ENCODE data around the gene LSM3.
A peak's percentile ranks its signal among the peaks of the same experiment; 100 is the strongest.

LSM3 gene

DNA sequence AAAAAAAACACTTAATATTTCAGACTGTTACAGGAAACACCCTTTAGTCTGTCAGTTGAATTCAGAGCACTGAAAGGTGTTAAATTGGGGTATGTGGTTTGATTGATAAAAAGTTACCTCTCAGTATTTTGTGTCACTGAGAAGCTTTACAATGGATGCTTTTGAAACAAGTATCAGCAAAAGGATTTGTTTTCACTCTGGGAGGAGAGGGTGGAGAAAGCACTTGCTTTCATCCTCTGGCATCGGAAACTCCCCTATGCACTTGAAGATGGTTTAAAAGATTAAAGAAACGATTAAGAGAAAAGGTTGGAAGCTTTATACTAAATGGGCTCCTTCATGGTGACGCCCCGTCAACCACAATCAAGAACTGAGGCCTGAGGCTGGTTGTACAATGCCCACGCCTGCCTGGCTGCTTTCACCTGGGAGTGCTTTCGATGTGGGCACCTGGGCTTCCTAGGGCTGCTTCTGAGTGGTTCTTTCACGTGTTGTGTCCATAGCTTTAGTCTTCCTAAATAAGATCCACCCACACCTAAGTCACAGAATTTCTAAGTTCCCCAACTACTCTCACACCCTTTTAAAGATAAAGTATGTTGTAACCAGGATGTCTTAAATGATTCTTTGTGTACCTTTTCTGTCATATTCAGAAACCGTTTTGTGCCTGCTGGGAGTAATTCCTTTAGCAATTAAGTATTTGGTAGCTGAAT, 35.9 kb upstream of the LSM3 start:
- no peak for DNase-seq (ENCODE audit: extremely low read depth in 1 of 2, low read depth in 1 of 2)

GRCh38 chr3:14143271-14144225, 35.1 kb upstream of the LSM3 start:
- DNase-seq (ENCODE audit: extremely low read depth in 1 of 2, low read depth in 1 of 2) = no peak

DNA sequence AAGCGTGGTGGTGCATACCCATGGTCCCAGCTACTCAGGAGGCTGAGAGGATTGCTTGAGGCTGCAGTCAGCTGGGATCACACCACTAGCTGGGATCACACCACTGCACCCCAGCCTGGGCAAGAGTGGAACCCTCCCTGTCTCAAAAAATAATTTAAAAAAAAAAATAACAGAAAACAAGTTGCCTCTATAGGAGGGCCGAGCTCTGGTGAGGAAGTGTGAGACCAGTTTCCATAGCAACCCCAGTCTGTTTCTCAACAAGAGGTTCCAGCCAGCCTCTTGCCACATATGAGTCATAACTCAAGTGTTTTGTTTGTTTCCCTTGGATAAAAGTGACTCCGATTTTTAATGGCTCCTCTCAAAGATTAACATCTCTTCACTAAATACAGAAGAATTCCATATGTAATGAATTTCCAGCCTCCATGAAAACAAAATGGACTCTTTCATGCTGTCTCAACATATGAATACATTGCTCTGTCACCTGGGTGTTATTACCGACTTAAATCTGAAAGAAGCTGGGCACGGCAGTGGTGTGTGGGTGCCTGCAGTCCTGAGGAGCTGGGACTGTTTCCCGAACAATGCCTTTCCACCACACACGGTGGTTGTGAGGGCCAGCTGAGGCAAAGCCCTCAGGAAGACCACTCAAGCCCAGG, 34.1 kb upstream of the LSM3 start:
- peak; percentile 45 to 49 for DNase-seq (ENCODE audit: extremely low read depth in 1 of 2, low read depth in 1 of 2)

GRCh38 chr3:14145236-14145635, 33.4 kb upstream of the LSM3 start:
- no peak for DNase-seq (ENCODE audit: extremely low read depth in 1 of 2, low read depth in 1 of 2)

- DNase-seq (ENCODE audit: extremely low read depth in 1 of 2, low read depth in 1 of 2) = no peak
Measured at GRCh38 chr3:14145670-14146380, 32.8 kb upstream of the LSM3 start.

- no peak for DNase-seq (ENCODE audit: extremely low read depth in 1 of 2, low read depth in 1 of 2)
Measured at GRCh38 chr3:14146381-14147065, 32.1 kb upstream of the LSM3 start.

DNA sequence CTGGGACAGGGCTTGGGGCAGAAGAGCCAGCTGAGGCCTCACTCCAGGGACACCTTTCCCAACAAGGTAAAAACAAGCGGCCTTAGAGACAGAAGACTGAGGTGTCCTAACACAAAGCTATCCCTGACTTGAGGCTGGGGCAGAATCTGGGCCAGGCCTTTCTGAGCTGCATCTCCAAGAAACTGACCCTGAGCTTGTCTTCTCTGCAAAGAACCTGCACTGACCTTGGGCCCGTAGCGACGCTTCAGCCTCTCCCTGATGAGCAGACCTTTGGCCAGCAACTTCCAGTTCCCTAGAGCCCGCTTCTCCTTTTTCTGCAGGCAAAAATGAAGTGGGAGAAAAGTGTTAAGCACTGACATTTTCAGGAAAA, 31.6 kb upstream of the LSM3 start:
- DNase-seq (ENCODE audit: extremely low read depth in 1 of 2, low read depth in 1 of 2) = no peak

- no peak for DNase-seq (ENCODE audit: extremely low read depth in 1 of 2, low read depth in 1 of 2)
Measured at GRCh38 chr3:14147617-14148016, 31.0 kb upstream of the LSM3 start.

GRCh38 chr3:14148041-14148985, 30.3 kb upstream of the LSM3 start:
- no peak for DNase-seq (ENCODE audit: extremely low read depth in 1 of 2, low read depth in 1 of 2)

- DNase-seq (ENCODE audit: extremely low read depth in 1 of 2, low read depth in 1 of 2) = no peak
Measured at GRCh38 chr3:14150078-14150477, 28.5 kb upstream of the LSM3 start.

- DNase-seq (ENCODE audit: extremely low read depth in 1 of 2, low read depth in 1 of 2) = no peak
Measured at GRCh38 chr3:14150491-14151230, 28.0 kb upstream of the LSM3 start.

- no peak for DNase-seq (ENCODE audit: extremely low read depth in 1 of 2, low read depth in 1 of 2)
Measured at GRCh38 chr3:14151471-14152083, 27.0 kb upstream of the LSM3 start.

- no peak for DNase-seq (ENCODE audit: extremely low read depth in 1 of 2, low read depth in 1 of 2)
Measured at GRCh38 chr3:14152233-14152962, 26.2 kb upstream of the LSM3 start.

GRCh38 chr3:14152963-14153355, 25.7 kb upstream of the LSM3 start:
- no peak for DNase-seq (ENCODE audit: extremely low read depth in 1 of 2, low read depth in 1 of 2)

DNA sequence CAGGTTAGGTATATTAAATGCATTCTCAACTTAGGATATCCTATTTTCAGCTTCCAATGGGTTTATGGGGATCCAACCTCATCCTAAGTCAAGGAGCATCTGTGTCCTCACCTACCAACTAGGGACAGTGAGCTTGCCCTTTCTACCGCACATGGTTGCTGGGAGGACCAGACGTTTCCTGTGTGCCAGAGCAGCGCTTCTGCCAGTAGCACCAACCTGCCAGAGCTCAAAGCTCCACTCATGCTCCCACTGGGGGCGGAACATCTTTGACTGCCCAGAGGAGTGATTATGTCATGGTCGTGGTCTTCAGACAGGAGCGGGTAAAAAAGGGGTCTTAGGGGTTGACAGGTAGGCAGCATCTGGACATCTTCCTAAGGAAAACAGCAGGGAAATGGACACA, 25.0 kb upstream of the LSM3 start:
- no peak for DNase-seq (ENCODE audit: extremely low read depth in 1 of 2, low read depth in 1 of 2)

- no peak for DNase-seq (ENCODE audit: extremely low read depth in 1 of 2, low read depth in 1 of 2)
Measured at GRCh38 chr3:14154276-14154675, 24.3 kb upstream of the LSM3 start.

DNA sequence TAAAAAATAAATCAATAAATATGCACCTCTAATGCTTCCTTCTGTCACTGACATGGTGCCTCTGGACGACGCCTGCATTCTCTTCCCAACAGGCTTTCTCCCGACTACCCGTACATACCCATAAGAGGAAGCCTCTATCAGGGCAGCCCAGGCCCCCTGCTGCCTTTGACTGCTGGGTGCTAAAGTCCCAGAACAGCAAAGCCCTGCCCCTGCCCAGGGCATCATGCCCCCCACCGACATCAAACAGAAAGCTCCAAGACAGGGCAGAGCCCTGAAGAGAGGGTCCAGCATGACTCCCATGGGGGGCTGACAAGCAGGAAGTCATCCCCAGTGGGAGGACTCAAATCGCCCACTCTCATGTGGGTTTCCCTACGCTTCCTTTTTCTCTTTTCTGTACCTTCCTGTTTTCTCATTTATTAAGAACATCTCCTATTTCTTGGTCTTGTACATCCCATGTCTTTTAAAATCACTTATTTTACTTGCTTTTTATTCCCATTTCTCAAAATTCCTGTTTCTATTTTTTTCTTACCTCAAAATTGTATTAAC, 23.6 kb upstream of the LSM3 start:
- DNase-seq (ENCODE audit: extremely low read depth in 1 of 2, low read depth in 1 of 2) = no peak
